Hepatocyte (in vitro differentiated cells): ENCODE data around the gene NMNAT2.

Experiments
- EZH2 ChIP-seq: fragments of 200-600 bp; sonication (generic); IDR thresholded peaks from 2 replicates; pipeline ENCODE4 v1.6.1; 2016; ENCODE audit warnings: antibody characterized with exemption, mild to moderate bottlenecking, borderline replicate concordance
- TF ChIP-seq, protein P1 (sequence below): fragments of 200-600 bp; sonication (generic); IDR thresholded peaks from 2 replicates; pipeline ENCODE4 v1.5.1; 2016; ENCODE audit warnings: antibody characterized with exemption, mild to moderate bottlenecking; ENCODE audit not compliant: poor library complexity

GRCh38 chr1:183300395-183300794 is 117.8 kb downstream of the NMNAT2 start:
- TF ChIP-seq, protein P1, sequence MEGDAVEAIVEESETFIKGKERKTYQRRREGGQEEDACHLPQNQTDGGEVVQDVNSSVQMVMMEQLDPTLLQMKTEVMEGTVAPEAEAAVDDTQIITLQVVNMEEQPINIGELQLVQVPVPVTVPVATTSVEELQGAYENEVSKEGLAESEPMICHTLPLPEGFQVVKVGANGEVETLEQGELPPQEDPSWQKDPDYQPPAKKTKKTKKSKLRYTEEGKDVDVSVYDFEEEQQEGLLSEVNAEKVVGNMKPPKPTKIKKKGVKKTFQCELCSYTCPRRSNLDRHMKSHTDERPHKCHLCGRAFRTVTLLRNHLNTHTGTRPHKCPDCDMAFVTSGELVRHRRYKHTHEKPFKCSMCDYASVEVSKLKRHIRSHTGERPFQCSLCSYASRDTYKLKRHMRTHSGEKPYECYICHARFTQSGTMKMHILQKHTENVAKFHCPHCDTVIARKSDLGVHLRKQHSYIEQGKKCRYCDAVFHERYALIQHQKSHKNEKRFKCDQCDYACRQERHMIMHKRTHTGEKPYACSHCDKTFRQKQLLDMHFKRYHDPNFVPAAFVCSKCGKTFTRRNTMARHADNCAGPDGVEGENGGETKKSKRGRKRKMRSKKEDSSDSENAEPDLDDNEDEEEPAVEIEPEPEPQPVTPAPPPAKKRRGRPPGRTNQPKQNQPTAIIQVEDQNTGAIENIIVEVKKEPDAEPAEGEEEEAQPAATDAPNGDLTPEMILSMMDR = no peak
- TF ChIP-seq EZH2 = no peak
